H9 (cell line): ENCODE measurements around the gene ZC3H7B. TPM values are rescaled to one million over a fixed set of nuclear protein-coding genes. Genes with fewer than 3 reads are reported as not detected.

Experiments used
- DNase-seq: peaks from one replicate; pipeline ENCODE4 v3.0.0-alpha.2; 2017
- H2AFZ ChIP-seq: one replicate; pipeline ENCODE4 v1.6.1; 2013; ENCODE audit warnings: mild to moderate bottlenecking, low read length, control low read depth, moderate library complexity
- H2AK5ac ChIP-seq: 2 replicates; pipeline ENCODE4 v1.6.1; 2013; ENCODE audit warnings: low read length, control low read depth, mixed read lengths; ENCODE audit not compliant: insufficient read length
- H2BK120ac ChIP-seq: one replicate; pipeline ENCODE4 v1.6.1; 2013; ENCODE audit warnings: low read depth, mild to moderate bottlenecking, low read length, control low read depth, inconsistent platforms; ENCODE audit not compliant: poor library complexity, severe bottlenecking
- H2BK12ac ChIP-seq: 2 replicates; pipeline ENCODE4 v1.6.1; 2013; ENCODE audit warnings: low read length, control low read depth, mixed read lengths, low read depth; ENCODE audit not compliant: insufficient read length
- H2BK15ac ChIP-seq: 2 replicates; pipeline ENCODE4 v1.6.1; 2013; ENCODE audit warnings: low read depth, low read length, control low read depth
- H2BK20ac ChIP-seq: one replicate; pipeline ENCODE4 v1.6.1; 2013; ENCODE audit warnings: low read depth, mild to moderate bottlenecking, low read length, control low read depth, inconsistent platforms; ENCODE audit not compliant: poor library complexity, severe bottlenecking
- H2BK5ac ChIP-seq: 2 replicates; pipeline ENCODE4 v1.6.1; 2013; ENCODE audit warnings: low read length, control low read depth, mixed read lengths; ENCODE audit not compliant: insufficient read length
- H3K14ac ChIP-seq: 2 replicates; pipeline ENCODE4 v1.6.1; 2013; ENCODE audit warnings: low read length, control low read depth; ENCODE audit not compliant: insufficient read depth
- H3K18ac ChIP-seq: 2 replicates; pipeline ENCODE4 v1.6.1; 2013; ENCODE audit warnings: low read depth, mild to moderate bottlenecking, mixed read lengths, low read length, control low read depth; ENCODE audit not compliant: insufficient read length
- H3K23ac ChIP-seq: 2 replicates; pipeline ENCODE4 v1.6.1; 2013; ENCODE audit warnings: low read length, control low read depth, mixed read lengths, low read depth; ENCODE audit not compliant: insufficient read length
- H3K23me2 ChIP-seq: 2 replicates; pipeline ENCODE4 v1.6.1; 2013; ENCODE audit warnings: low read depth, mild to moderate bottlenecking, mixed read lengths, low read length, control low read depth; ENCODE audit not compliant: insufficient read length, poor library complexity, severe bottlenecking
- H3K27ac ChIP-seq: 2 replicates; pipeline ENCODE4 v1.5.1; 2013; ENCODE audit warnings: low read length, control low read depth, mixed read lengths, low read depth; ENCODE audit not compliant: insufficient read length
- H3K27me3 ChIP-seq: 2 replicates; pipeline ENCODE4 v1.6.1; 2013; ENCODE audit warnings: low read length, control low read depth, inconsistent platforms; ENCODE audit not compliant: insufficient read depth
- H3K4ac ChIP-seq: 2 replicates; pipeline ENCODE4 v1.6.1; 2013; ENCODE audit warnings: low read depth, mild to moderate bottlenecking, control low read depth, inconsistent platforms, low read length, moderate library complexity
- H3K4me1 ChIP-seq: 2 replicates; pipeline ENCODE4 v1.6.1; 2013; ENCODE audit warnings: low read length, control low read depth, inconsistent platforms; ENCODE audit not compliant: insufficient read depth
- H3K4me2 ChIP-seq: 2 replicates; pipeline ENCODE4 v1.6.1; 2013; ENCODE audit warnings: low read length, control low read depth, mixed read lengths; ENCODE audit not compliant: insufficient read length, insufficient read depth
- H3K56ac ChIP-seq: 2 replicates; pipeline ENCODE4 v1.6.1; 2013; ENCODE audit warnings: low read depth, mild to moderate bottlenecking, mixed read lengths, low read length, control low read depth; ENCODE audit not compliant: insufficient read length
- H3K79me1 ChIP-seq: 2 replicates; pipeline ENCODE4 v1.6.1; 2013; ENCODE audit warnings: low read depth, mild to moderate bottlenecking, moderate library complexity, low read length, control low read depth, inconsistent platforms; ENCODE audit not compliant: insufficient read depth, poor library complexity, severe bottlenecking
- H3K79me2 ChIP-seq: 2 replicates; pipeline ENCODE4 v1.6.1; 2013; ENCODE audit warnings: low read length, control low read depth, inconsistent platforms; ENCODE audit not compliant: insufficient read depth
- H3K9ac ChIP-seq: 2 replicates; pipeline ENCODE4 v1.6.1; 2013; ENCODE audit warnings: low read length, control low read depth, mixed read lengths; ENCODE audit not compliant: insufficient read length; ENCODE audit errors: extremely low read depth
- H3K9me3 ChIP-seq: one replicate; pipeline ENCODE4 v1.6.1; 2013; ENCODE audit warnings: low read depth, low read length, inconsistent platforms; ENCODE audit not compliant: control insufficient read depth
- H3T11ph ChIP-seq: one replicate; pipeline ENCODE4 v1.6.1; 2013; ENCODE audit warnings: mild to moderate bottlenecking, low read length, control low read depth, inconsistent platforms
- H4K20me1 ChIP-seq: one replicate; pipeline ENCODE4 v1.6.1; 2013; ENCODE audit not compliant: control insufficient read depth, insufficient read length, insufficient read depth
- H4K5ac ChIP-seq: 2 replicates; pipeline ENCODE4 v1.6.1; 2013; ENCODE audit warnings: low read depth, mild to moderate bottlenecking, mixed read lengths, low read length, control low read depth; ENCODE audit not compliant: insufficient read length
- H4K8ac ChIP-seq: replicated peaks from 2 replicates; pipeline ENCODE4 v1.6.1; 2013; ENCODE audit warnings: low read length, control low read depth, mixed read lengths, low read depth; ENCODE audit not compliant: insufficient read length
- H4K91ac ChIP-seq: 2 replicates; pipeline ENCODE4 v1.6.1; 2013; ENCODE audit warnings: low read depth, mild to moderate bottlenecking, moderate library complexity, mixed read lengths, low read length, control low read depth; ENCODE audit not compliant: insufficient read length
- H3K27ac Mint-ChIP-seq, 3 experiments: 2 replicates in 2 of 3; 3 replicates in 1 of 3; pipeline ENCODE4 v1.8.0; 2020 to 2021; ENCODE audit warnings: mixed read lengths in 3 of 3, mild to moderate bottlenecking in 1 of 3, moderate library complexity in 1 of 3
- H3K27me3 Mint-ChIP-seq: 2 replicates; pipeline ENCODE4 v1.8.0; 2021; ENCODE audit warnings: low read depth, mild to moderate bottlenecking, moderate library complexity, mixed read lengths
- H3K36me3 Mint-ChIP-seq, 3 experiments: 2 replicates in 2 of 3; 3 replicates in 1 of 3; pipeline ENCODE4 v1.8.0; 2020 to 2021; ENCODE audit warnings: low read depth in 3 of 3, mixed read lengths in 3 of 3; ENCODE audit not compliant: insufficient read depth in 1 of 3
- H3K4me1 Mint-ChIP-seq, 2 experiments: 2 replicates each; pipeline ENCODE4 v1.8.0; 2020; ENCODE audit warnings: mixed read lengths in 2 of 2
- H3K4me3 Mint-ChIP-seq, 2 experiments: 2 replicates in 1 of 2; 3 replicates in 1 of 2; pipeline ENCODE4 v1.8.0; 2020 to 2021; ENCODE audit warnings: mild to moderate bottlenecking in 2 of 2, mixed read lengths in 2 of 2, moderate library complexity in 1 of 2
- H3K9me3 Mint-ChIP-seq, 2 experiments: 2 replicates in 1 of 2; 3 replicates in 1 of 2; pipeline ENCODE4 v1.8.0; 2020; ENCODE audit warnings: mild to moderate bottlenecking in 2 of 2, mixed read lengths in 2 of 2, moderate library complexity in 1 of 2
- WGBS: extraction: QIAGEN DNeasy Blood & Tissue Kit; methylation state at CpG from one replicate; pipeline ENCODE4 v1.1.7; 2013; ENCODE audit warnings: missing lambda C conversion rate, low lambda C conversion rate, mixed read lengths; ENCODE audit not compliant: insufficient read length; ENCODE audit errors: extremely low coverage; 5-methylcytosine and 5-hydroxymethylcytosine counted together
- total RNA-seq: library from RNA; stranded (reverse); gene quantifications from 2 replicates; pipeline ENCODE4 v1.2.1, GENCODE V29; 2021
- TF ChIP-seq, protein P1 (sequence below): fragments of 200-600 bp; sonication (generic); conservative IDR thresholded peaks from 3 replicates; pipeline ENCODE4 v1.8.0; 2021; ENCODE audit warnings: antibody characterized with exemption, mild to moderate bottlenecking

The ZC3H7B gene
- total RNA-seq, 1 experiment from 2014 or later: 69.3 TPM

DNA sequence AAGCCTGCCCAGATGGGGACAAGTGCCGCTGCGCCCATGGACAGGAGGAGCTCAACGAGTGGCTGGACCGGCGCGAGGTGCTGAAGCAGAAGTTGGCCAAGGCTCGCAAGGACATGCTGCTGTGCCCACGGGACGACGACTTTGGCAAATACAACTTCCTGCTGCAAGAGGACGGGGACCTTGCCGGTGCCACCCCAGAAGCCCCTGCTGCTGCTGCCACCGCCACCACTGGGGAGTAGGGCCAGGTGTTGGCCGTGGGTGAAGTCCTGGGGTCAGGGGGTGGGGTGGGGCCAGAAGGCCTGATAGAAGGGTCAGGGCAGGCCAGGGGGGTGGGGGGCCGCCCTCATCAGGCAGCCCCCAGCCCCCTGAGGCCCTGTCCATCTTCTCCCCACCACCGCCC is 55.9 kb downstream of the ZC3H7B start:
- peaks cover 14 to 58% (median 41%) of the 10 kb centered on the region in 3 experiments; a peak in 6 of 7 replicates for H3K36me3 Mint-ChIP-seq
- no peaks in the 10 kb centered on the region for H3K9me3 ChIP-seq
- no peaks in the 10 kb centered on the region for H3K27me3 ChIP-seq
- H3K14ac ChIP-seq: no peak overlapping the region
- WGBS: no CpG with 5 or more reads among the region's 16 CpGs
- no peak overlapping the region for H3K27ac Mint-ChIP-seq
- H2BK15ac ChIP-seq: no peak overlapping the region
- no peak overlapping the region for H2BK5ac ChIP-seq
- H3T11ph ChIP-seq: no peak overlapping the region
- no peak overlapping the region for H3K9ac ChIP-seq
- H3K4me1 Mint-ChIP-seq: peaks cover 13 to 29% of the 10 kb centered on the region in 2 experiments
- no peak overlapping the region for H4K8ac ChIP-seq
- H3K4me1 ChIP-seq: peaks cover 2% of the 10 kb centered on the region; the same call in 1 of the 2 replicates
- no peak overlapping the region for H2BK20ac ChIP-seq
- peaks cover 3% of the 10 kb centered on the region for H3K23me2 ChIP-seq
- TF ChIP-seq, protein P1, sequence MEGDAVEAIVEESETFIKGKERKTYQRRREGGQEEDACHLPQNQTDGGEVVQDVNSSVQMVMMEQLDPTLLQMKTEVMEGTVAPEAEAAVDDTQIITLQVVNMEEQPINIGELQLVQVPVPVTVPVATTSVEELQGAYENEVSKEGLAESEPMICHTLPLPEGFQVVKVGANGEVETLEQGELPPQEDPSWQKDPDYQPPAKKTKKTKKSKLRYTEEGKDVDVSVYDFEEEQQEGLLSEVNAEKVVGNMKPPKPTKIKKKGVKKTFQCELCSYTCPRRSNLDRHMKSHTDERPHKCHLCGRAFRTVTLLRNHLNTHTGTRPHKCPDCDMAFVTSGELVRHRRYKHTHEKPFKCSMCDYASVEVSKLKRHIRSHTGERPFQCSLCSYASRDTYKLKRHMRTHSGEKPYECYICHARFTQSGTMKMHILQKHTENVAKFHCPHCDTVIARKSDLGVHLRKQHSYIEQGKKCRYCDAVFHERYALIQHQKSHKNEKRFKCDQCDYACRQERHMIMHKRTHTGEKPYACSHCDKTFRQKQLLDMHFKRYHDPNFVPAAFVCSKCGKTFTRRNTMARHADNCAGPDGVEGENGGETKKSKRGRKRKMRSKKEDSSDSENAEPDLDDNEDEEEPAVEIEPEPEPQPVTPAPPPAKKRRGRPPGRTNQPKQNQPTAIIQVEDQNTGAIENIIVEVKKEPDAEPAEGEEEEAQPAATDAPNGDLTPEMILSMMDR: no peak
- H4K5ac ChIP-seq: no peak overlapping the region
- no peak overlapping the region for H3K4me2 ChIP-seq
- H3K23ac ChIP-seq: no peak overlapping the region
- H3K9me3 Mint-ChIP-seq: no peaks in the 10 kb centered on the region
- H3K4ac ChIP-seq: no peak overlapping the region
- H2BK12ac ChIP-seq: no peak overlapping the region
- H3K4me3 Mint-ChIP-seq: no peak overlapping the region
- no peak for DNase-seq
- no peak overlapping the region for H2AK5ac ChIP-seq
- H2BK120ac ChIP-seq: no peak overlapping the region
- H3K27ac ChIP-seq: no peak overlapping the region
- no peak overlapping the region for H2AFZ ChIP-seq
- H3K79me2 ChIP-seq: no peaks in the 10 kb centered on the region
- no peaks in the 10 kb centered on the region for H3K27me3 Mint-ChIP-seq
- H3K56ac ChIP-seq: no peak overlapping the region
- H3K79me1 ChIP-seq: no peaks in the 10 kb centered on the region
- H4K91ac ChIP-seq: no peak overlapping the region
- H4K20me1 ChIP-seq: no peaks in the 10 kb centered on the region
- no peak overlapping the region for H3K18ac ChIP-seq
